A549 (cell line): ENCODE measurements around the gene PSMB5. TPM values are rescaled to one million over a fixed set of nuclear protein-coding genes. Genes with fewer than 3 reads are reported as not detected.

Experiments
- ATAC-seq, 2 experiments: fragments of 200-7000 bp in 1 of 2; fragments of >200 bp in 1 of 2; cut with Nextera tagmentation in 1 of 2; cut with Tn5 transposase in 1 of 2; 3 replicates each; pipeline versions ENCODE4 v1.8.0 to v1.9.1; 2018 to 2020; ENCODE audit warnings: mild to moderate bottlenecking in 1 of 2, moderate library complexity in 1 of 2
- CTCF ChIA-PET: fragments of 300-600 bp; sonication (Branson Sonifier 250); formaldehyde crosslinking; extraction: SDS; loops from one replicate; lab custom pipeline; 2021; ENCODE audit warnings: antibody characterized with exemption, inconsistent platforms; lab: Yijun Ruan, JAX
- POLR2A ChIA-PET: fragments of 350-600 bp; formaldehyde crosslinking; extraction: SDS; loops from one replicate; lab custom pipeline; 2021; ENCODE audit warnings: antibody characterized with exemption, inconsistent platforms; lab: Yijun Ruan, JAX
- DNase-seq, 2 experiments: peaks; one replicate each; pipeline versions ENCODE4 v3.0.0 to v3.0.0-alpha.2; 2011 to 2016; ENCODE audit warnings: low read depth in 1 of 2, low spot score in 1 of 2
- FAIRE-seq: peaks from 2 replicates; lab custom pipeline; 2011; peaks lifted over from hg19 to GRCh38; lab: Jason Lieb, UNC
- H3K27ac ChIP-seq, 2 experiments: fragments of >200 bp; sonication (Bioruptor Twin); formaldehyde crosslinking; 3 replicates each; pipeline ENCODE4 v1.5.1; 2016 to 2017
- H3K4me1 ChIP-seq: fragments of >200 bp; sonication (Bioruptor Twin); formaldehyde crosslinking; 3 replicates; pipeline ENCODE4 v1.6.1; 2016
- H3K4me2 ChIP-seq: fragments of >200 bp; sonication (Bioruptor Twin); formaldehyde crosslinking; 3 replicates; pipeline ENCODE4 v1.6.1; 2016
- H3K4me3 ChIP-seq: fragments of >200 bp; sonication (Bioruptor Twin); formaldehyde crosslinking; 3 replicates; pipeline ENCODE4 v1.5.1; 2016
- H3K9me3 ChIP-seq: fragments of >200 bp; sonication (Bioruptor Twin); formaldehyde crosslinking; 3 replicates; pipeline ENCODE4 v1.6.1; 2016
- CHD2 ChIP-seq: fragments of 150-350 bp; IDR thresholded peaks from 2 replicates; pipeline ENCODE4 v1.6.1; 2014; ENCODE audit warnings: low read length; ENCODE audit not compliant: partially characterized antibody
- CHD4 ChIP-seq: fragments of 200-600 bp; sonication (generic); IDR thresholded peaks from 2 replicates; pipeline ENCODE4 v1.6.1; 2016; ENCODE audit warnings: antibody characterized with exemption, mild to moderate bottlenecking, borderline replicate concordance
- EHMT2 ChIP-seq: fragments of 200-600 bp; sonication (generic); IDR thresholded peaks from 2 replicates; pipeline ENCODE4 v1.6.1; 2016; ENCODE audit warnings: antibody characterized with exemption, low read depth, mild to moderate bottlenecking, moderate library complexity
- ESRRA ChIP-seq: fragments of 150-350 bp; IDR thresholded peaks from 2 replicates; pipeline ENCODE4 v1.6.1; 2014; ENCODE audit warnings: mild to moderate bottlenecking, low read length, borderline replicate concordance
- HOXB5 ChIP-seq: fragments of 250-450 bp; sonication (Bioruptor Pico); IDR thresholded peaks from 2 replicates; pipeline ENCODE4 v1.5.0; 2020; ENCODE audit warnings: mild to moderate bottlenecking, moderate library complexity
- JUNB ChIP-seq: fragments of >200 bp; sonication (Bioruptor Twin); formaldehyde crosslinking; IDR thresholded peaks from 2 replicates; pipeline ENCODE4 v1.6.1; 2016
- KDM5A ChIP-seq: fragments of 200-600 bp; sonication (generic); IDR thresholded peaks from 2 replicates; pipeline ENCODE4 v1.6.1; 2016; ENCODE audit warnings: antibody characterized with exemption, mild to moderate bottlenecking
- NFE2L2 ChIP-seq: fragments of 150-350 bp; conservative IDR thresholded peaks from 2 replicates; pipeline ENCODE4 v1.6.1; 2014; ENCODE audit warnings: low read length
- NR3C1 ChIP-seq: fragments of >200 bp; sonication (Bioruptor Twin); formaldehyde crosslinking; IDR thresholded peaks from 3 replicates; pipeline ENCODE4 v1.6.1; 2017
- PHF8 ChIP-seq: fragments of 200-600 bp; sonication (generic); IDR thresholded peaks from 2 replicates; pipeline ENCODE4 v1.6.1; 2016; ENCODE audit warnings: low read depth, mild to moderate bottlenecking, antibody characterized with exemption, moderate library complexity, borderline replicate concordance
- POLR2A ChIP-seq: IDR thresholded peaks from 2 replicates; pipeline ENCODE4 v1.6.1; 2012; ENCODE audit warnings: mild to moderate bottlenecking, low read length
- RCOR1 ChIP-seq: fragments of 150-350 bp; IDR thresholded peaks from 2 replicates; pipeline ENCODE4 v1.6.1; 2014; ENCODE audit warnings: antibody characterized with exemption, low read length, low read depth
- TFCP2L1 ChIP-seq: fragments of 250-450 bp; sonication (Bioruptor Pico); IDR thresholded peaks from 2 replicates; pipeline ENCODE4 v1.5.0; 2021; ENCODE audit warnings: mild to moderate bottlenecking
- ZFP36 ChIP-seq: fragments of 450-650 bp; IDR thresholded peaks from 2 replicates; pipeline ENCODE4 v1.6.1; 2014; ENCODE audit warnings: borderline replicate concordance; ENCODE audit not compliant: partially characterized antibody
- WGBS: methylation state at CpG from one replicate; pipeline ENCODE4 v1.1.6; 2017; ENCODE audit errors: missing lambda C conversion rate; 5-methylcytosine and 5-hydroxymethylcytosine counted together
- polyA plus RNA-seq, 4 experiments: library from polyadenylated mRNA; depleted of rRNA in 3 of 4; stranded (reverse); fragments of >200 nt; fragmentation: RNase III in 1 of 4; extraction: RNeasy Plus Mini Kit Qiagen cat#74134 plus additional on column Dnase treatment in 1 of 4; gene quantifications; 2 replicates in 3 of 4; 3 replicates in 1 of 4; pipeline ENCODE4 v1.2.3, GENCODE V29; 2011 to 2017
- TF ChIP-seq, protein P1 (sequence below): fragments of 200-600 bp; sonication (generic); IDR thresholded peaks from 2 replicates; pipeline ENCODE4 v1.6.1; 2016; ENCODE audit warnings: antibody characterized with exemption, mild to moderate bottlenecking, moderate library complexity
- TF ChIP-seq, protein P2 (sequence below): fragments of >200 bp; sonication (Bioruptor Twin); formaldehyde crosslinking; IDR thresholded peaks from 3 replicates; pipeline ENCODE4 v1.6.1; 2016

The PSMB5 gene
- polyA plus RNA-seq, 2 of the 4 experiments (the other 2 are of a cell fraction) = 283 to 365 TPM

DNA sequence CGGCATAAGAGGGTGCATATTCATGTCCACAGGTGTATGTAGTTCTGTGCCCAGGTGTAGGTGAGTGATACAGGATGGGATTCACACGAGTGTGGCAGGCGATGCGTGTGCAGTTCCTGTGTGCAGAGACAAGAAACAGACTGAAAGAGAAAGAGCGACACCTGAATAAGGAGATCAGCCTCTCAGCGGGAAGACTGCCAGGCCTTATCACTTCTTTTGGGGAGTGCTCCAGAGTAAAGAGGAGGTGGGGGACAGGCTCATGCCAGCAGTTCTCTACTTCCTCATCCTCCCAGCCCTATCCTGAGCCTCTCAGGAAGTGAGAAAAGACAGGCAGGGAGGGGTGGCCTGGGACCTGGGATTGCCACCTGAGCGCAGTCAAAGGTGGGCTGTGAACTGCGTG is 10.1 kb upstream of the PSMB5 start:
- WGBS = 90% methylated on average over 8 of the region's 8 CpGs
- Histone ChIP-seq H3K9me3 (no peaks in the 10 kb centered on the region), H3K4me3 (no peak overlapping the region), H3K4me2 (no peak overlapping the region), H3K27ac (no peak overlapping the region), H3K4me1 (peaks cover 6% of the 10 kb centered on the region; the same call in 1 of the 3 replicates)
- no peak for ATAC-seq
- FAIRE-seq = no peak
- DNase-seq = no peak
- CTCF ChIA-PET = interaction anchor here (1.1 to 33.8 kb wide), 4 partner anchors 10 to 56 kb away, joined by 3 to 1206 read pairs (median 30); partner anchors contain the start of genes AJUBA and CDH24
- TF ChIP-seq NFE2L2 = no peak
- TF ChIP-seq HOXB5 (CRISPR knock-in tag) = no peak
- no peak for TF ChIP-seq JUNB
- TF ChIP-seq NR3C1 = no peak
- TF ChIP-seq PHF8 = no peak
- TF ChIP-seq CHD2 = no peak
- TF ChIP-seq, protein P1, sequence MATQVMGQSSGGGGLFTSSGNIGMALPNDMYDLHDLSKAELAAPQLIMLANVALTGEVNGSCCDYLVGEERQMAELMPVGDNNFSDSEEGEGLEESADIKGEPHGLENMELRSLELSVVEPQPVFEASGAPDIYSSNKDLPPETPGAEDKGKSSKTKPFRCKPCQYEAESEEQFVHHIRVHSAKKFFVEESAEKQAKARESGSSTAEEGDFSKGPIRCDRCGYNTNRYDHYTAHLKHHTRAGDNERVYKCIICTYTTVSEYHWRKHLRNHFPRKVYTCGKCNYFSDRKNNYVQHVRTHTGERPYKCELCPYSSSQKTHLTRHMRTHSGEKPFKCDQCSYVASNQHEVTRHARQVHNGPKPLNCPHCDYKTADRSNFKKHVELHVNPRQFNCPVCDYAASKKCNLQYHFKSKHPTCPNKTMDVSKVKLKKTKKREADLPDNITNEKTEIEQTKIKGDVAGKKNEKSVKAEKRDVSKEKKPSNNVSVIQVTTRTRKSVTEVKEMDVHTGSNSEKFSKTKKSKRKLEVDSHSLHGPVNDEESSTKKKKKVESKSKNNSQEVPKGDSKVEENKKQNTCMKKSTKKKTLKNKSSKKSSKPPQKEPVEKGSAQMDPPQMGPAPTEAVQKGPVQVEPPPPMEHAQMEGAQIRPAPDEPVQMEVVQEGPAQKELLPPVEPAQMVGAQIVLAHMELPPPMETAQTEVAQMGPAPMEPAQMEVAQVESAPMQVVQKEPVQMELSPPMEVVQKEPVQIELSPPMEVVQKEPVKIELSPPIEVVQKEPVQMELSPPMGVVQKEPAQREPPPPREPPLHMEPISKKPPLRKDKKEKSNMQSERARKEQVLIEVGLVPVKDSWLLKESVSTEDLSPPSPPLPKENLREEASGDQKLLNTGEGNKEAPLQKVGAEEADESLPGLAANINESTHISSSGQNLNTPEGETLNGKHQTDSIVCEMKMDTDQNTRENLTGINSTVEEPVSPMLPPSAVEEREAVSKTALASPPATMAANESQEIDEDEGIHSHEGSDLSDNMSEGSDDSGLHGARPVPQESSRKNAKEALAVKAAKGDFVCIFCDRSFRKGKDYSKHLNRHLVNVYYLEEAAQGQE = no peak
- no peak for TF ChIP-seq KDM5A
- TF ChIP-seq TFCP2L1 = no peak
- POLR2A ChIA-PET = no interaction called here

DNA sequence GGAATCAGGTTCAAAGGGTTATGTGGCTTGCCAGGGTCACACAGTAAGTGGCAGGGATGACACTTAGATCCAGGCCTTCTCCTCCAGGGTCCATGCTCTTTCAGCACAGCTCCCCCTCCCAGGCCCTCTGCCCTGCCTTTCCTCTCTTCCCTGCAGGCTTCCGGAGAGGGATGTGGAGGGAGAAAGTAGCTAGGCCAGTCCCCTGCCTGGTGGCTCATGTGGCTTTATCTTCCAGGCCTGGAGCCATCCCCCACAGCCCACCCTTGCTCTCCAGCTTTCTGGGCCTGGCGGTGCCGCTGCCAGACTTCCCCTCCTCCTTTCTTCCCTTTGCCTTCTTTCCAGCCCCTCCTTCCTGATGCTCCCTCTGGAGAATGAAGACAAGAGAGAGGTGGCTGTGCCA is 9.1 kb upstream of the PSMB5 start:
- no peak overlapping the region for H3K27ac ChIP-seq
- no peak for FAIRE-seq

DNA sequence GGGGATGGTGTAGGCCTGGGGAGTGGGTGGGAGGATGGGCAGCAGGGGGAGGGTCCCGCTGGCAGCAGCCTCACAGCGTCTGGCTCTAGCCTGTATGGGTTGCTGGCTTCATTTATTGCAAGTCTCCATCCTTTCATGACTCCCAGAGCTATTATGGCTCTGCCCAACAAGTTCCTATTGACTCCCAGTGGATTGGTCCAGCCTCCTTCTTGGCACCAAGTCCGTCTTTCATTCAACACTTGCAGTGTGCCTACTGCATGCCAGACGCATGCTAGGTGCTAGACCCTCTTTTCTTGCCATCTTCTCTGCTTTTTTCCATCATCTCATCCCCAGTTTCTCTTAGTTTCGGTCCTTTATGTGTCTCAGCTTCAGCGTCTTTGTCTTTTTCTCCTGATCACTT is 8.4 kb upstream of the PSMB5 start:
- FAIRE-seq = no peak
- POLR2A ChIA-PET = interaction anchor here (1.0 kb wide), 1 partner anchor 36 kb away, joined by 3 read pairs; no protein-coding TSS in a partner anchor
- 75% methylated on average over 6 of the region's 6 CpGs for WGBS

More for the DNA sequence above, 9.1 kb upstream of the PSMB5 start:
- TF ChIP-seq HOXB5 (CRISPR knock-in tag) = no peak
- TF ChIP-seq POLR2A = no peak
- TF ChIP-seq ESRRA = no peak
- TF ChIP-seq EHMT2 = no peak
- 90% methylated on average over 3 of the region's 3 CpGs for WGBS
- no peak overlapping the region for H3K4me2 ChIP-seq
- peaks cover 6% of the 10 kb centered on the region; the same call in 1 of the 3 replicates for H3K4me1 ChIP-seq
- POLR2A ChIA-PET = no interaction called here
- no peaks in the 10 kb centered on the region for H3K9me3 ChIP-seq
- H3K4me3 ChIP-seq = no peak overlapping the region
- CTCF ChIA-PET = interaction anchor here (0.8 to 33.8 kb wide), 7 partner anchors 10 to 55 kb away, joined by 3 to 1206 read pairs (median 3); partner anchors contain the start of genes AJUBA and CDH24
- ATAC-seq = no peak
- no peak for DNase-seq

More for the DNA sequence above, 8.4 kb upstream of the PSMB5 start:
- ATAC-seq (no peak), DNase-seq (no peak)
- Histone ChIP-seq H3K4me3 (no peak overlapping the region), H3K9me3 (no peaks in the 10 kb centered on the region), H3K4me1 (peaks cover 6% of the 10 kb centered on the region; the same call in 1 of the 3 replicates), H3K4me2 (no peak overlapping the region), H3K27ac (no peak overlapping the region)
- TF ChIP-seq ZFP36 (no peak), KDM5A (no peak), RCOR1 (no peak), CHD4 (no peak), EHMT2 (no peak)
- TF ChIP-seq, protein P2, sequence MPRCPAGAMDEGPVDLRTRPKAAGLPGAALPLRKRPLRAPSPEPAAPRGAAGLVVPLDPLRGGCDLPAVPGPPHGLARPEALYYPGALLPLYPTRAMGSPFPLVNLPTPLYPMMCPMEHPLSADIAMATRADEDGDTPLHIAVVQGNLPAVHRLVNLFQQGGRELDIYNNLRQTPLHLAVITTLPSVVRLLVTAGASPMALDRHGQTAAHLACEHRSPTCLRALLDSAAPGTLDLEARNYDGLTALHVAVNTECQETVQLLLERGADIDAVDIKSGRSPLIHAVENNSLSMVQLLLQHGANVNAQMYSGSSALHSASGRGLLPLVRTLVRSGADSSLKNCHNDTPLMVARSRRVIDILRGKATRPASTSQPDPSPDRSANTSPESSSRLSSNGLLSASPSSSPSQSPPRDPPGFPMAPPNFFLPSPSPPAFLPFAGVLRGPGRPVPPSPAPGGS = no peak
- CTCF ChIA-PET = interaction anchor here (0.8 to 33.8 kb wide), 12 partner anchors 11 to 191 kb away, joined by 3 to 1206 read pairs (median 4); partner anchors contain the start of genes AJUBA and CDH24
